Small intestine (tissue), 7 donors: ENCODE measurements around the gene SLC4A2. TPM values are rescaled to one million over a fixed set of nuclear protein-coding genes. Genes with fewer than 3 reads are reported as not detected.

Experiments
- DNase-seq, 2 donors: peaks; one replicate each; pipeline versions ENCODE4 v3.0.0 to v3.0.0-alpha.2; 2013
- FAIRE-seq: peaks from 2 replicates; lab custom pipeline; 2012; peaks lifted over from hg19 to GRCh38; lab: Jason Lieb, UNC
- H3K27ac ChIP-seq, 3 donors: one replicate each; pipeline ENCODE4 v1.5.1; 2013; ENCODE audit warnings: low read length in 2 of 3, mild to moderate bottlenecking in 2 of 3, control low read depth in 1 of 3, inconsistent platforms in 1 of 3, low read depth in 1 of 3, moderate library complexity in 1 of 3
- H3K27me3 ChIP-seq, 3 donors: one replicate each; pipeline ENCODE4 v1.6.1; 2013; ENCODE audit warnings: low read length in 3 of 3, inconsistent platforms in 1 of 3; ENCODE audit not compliant: control insufficient read depth in 3 of 3, insufficient read depth in 3 of 3
- H3K36me3 ChIP-seq, 3 donors: one replicate each; pipeline ENCODE4 v1.6.1; 2013; ENCODE audit warnings: low read length in 3 of 3, inconsistent platforms in 1 of 3, low read depth in 1 of 3, mild to moderate bottlenecking in 1 of 3, moderate library complexity in 1 of 3; ENCODE audit not compliant: control insufficient read depth in 3 of 3, insufficient read depth in 2 of 3
- H3K4me1 ChIP-seq, 3 donors: one replicate each; pipeline ENCODE4 v1.6.1; 2013; ENCODE audit warnings: low read length in 2 of 3, inconsistent platforms in 1 of 3, low read depth in 1 of 3, mild to moderate bottlenecking in 1 of 3, moderate library complexity in 1 of 3; ENCODE audit not compliant: control insufficient read depth in 3 of 3, insufficient read depth in 2 of 3
- H3K4me3 ChIP-seq, 3 donors: one replicate each; pipeline ENCODE4 v1.5.1; 2013; ENCODE audit warnings: low read length in 3 of 3, control low read depth in 1 of 3, inconsistent platforms in 1 of 3, low read depth in 1 of 3, mild to moderate bottlenecking in 1 of 3, moderate library complexity in 1 of 3
- H3K9me3 ChIP-seq, 2 donors: one replicate each; pipeline ENCODE4 v1.6.1; 2013; ENCODE audit warnings: low read depth in 1 of 2, low read length in 1 of 2; ENCODE audit not compliant: control insufficient read depth in 2 of 2, insufficient read depth in 1 of 2
- whole genome bisulfite sequencing, 3 donors: extraction: QIAGEN DNeasy Blood & Tissue Kit; methylation state at CpG; one replicate each; pipeline ENCODE4 v1.1.7; 2013; 5-methylcytosine and 5-hydroxymethylcytosine counted together
- polyA plus RNA-seq, 4 donors: library from polyadenylated mRNA; stranded (reverse) in 3 of 4; unstranded in 1 of 4; fragments of 200-250 nt in 3 of 4; fragments of 120-200 nt in 1 of 4; gene quantifications; one replicate each; pipeline versions ENCODE4 v1.2.1 to v1.2.3, GENCODE V29; 2013
- donor health status: healthy with polysubstance abuse.
- donor health status: control.
- donor health status: control.
- donor health status: Bipolar disorder and iron deficiency.
- donor health status: healthy.

Gene SLC4A2
- polyA plus RNA-seq, 4 donors, result 91.5 to 132 (median 103) TPM

GRCh38 chr7:151116603-151117440 lies 57.4 kb downstream of the SLC4A2 start:
- Histone ChIP-seq H3K9me3 (no peaks in the 10 kb centered on the region), H3K4me3 (no peak overlapping the region), H3K27me3 (peaks cover 0 to 5% (median 0%) of the 10 kb centered on the region in 3 donors), H3K27ac (no peak overlapping the region), H3K4me1 (peaks cover 0 to 16% (median 0%) of the 10 kb centered on the region in 3 donors), H3K36me3 (peaks cover 3 to 75% (median 5%) of the 10 kb centered on the region in 3 donors)
- WGBS, 3 donors, result 93 to 94% (median 94%) methylated on average over 27 of the region's 27 CpGs
- DNase-seq (no peak), FAIRE-seq (no peak)

- Histone ChIP-seq H3K27ac (no peak overlapping the region), H3K4me1 (peaks cover 0 to 16% (median 0%) of the 10 kb centered on the region in 3 donors), H3K9me3 (no peaks in the 10 kb centered on the region), H3K27me3 (peaks cover 0 to 5% (median 0%) of the 10 kb centered on the region in 3 donors), H3K4me3 (no peak overlapping the region), H3K36me3 (peaks cover 3 to 76% (median 5%) of the 10 kb centered on the region in 3 donors)
- FAIRE-seq, result no peak
- DNase-seq, result no peak
- WGBS, 3 donors, result 82 to 87% (median 83%) methylated on average over 12 of the region's 12 CpGs
These were observed 58.2 kb downstream of the SLC4A2 start for GRCh38 chr7:151117565-151117964.

- peaks cover 3 to 78% (median 5%) of the 10 kb centered on the region in 3 donors for H3K36me3 ChIP-seq
- H3K27ac ChIP-seq, result no peak overlapping the region
- no peaks in the 10 kb centered on the region for H3K9me3 ChIP-seq
- DNase-seq (no peak), FAIRE-seq (no peak)
- H3K4me1 ChIP-seq, result peaks cover 0 to 16% (median 0%) of the 10 kb centered on the region in 3 donors
- H3K27me3 ChIP-seq, result peaks cover 0 to 5% (median 0%) of the 10 kb centered on the region in 3 donors
- WGBS, 3 donors, result 93 to 96% (median 96%) methylated on average over 37 to 38 of the region's 38 CpGs
- no peak overlapping the region for H3K4me3 ChIP-seq
These were observed 59.0 kb downstream of the SLC4A2 start for GRCh38 chr7:151118108-151119054.

- no peaks in the 10 kb centered on the region for H3K9me3 ChIP-seq
- H3K27ac ChIP-seq, result no peak overlapping the region
- H3K4me3 ChIP-seq, result no peak overlapping the region
- H3K4me1 ChIP-seq, result peaks cover 0 to 9% (median 0%) of the 10 kb centered on the region in 3 donors
- no peak for FAIRE-seq
- no peaks in the 10 kb centered on the region for H3K27me3 ChIP-seq
- no peak for DNase-seq
- H3K36me3 ChIP-seq, result peaks cover 3 to 77% (median 5%) of the 10 kb centered on the region in 3 donors
- 90 to 97% (median 94%) methylated on average over 13 of the region's 13 CpGs for WGBS, 3 donors
These were observed 59.6 kb downstream of the SLC4A2 start for GRCh38 chr7:151119055-151119415.

GRCh38 chr7:151119902-151120301 lies 60.5 kb downstream of the SLC4A2 start:
- no peak overlapping the region for H3K4me3 ChIP-seq
- no peaks in the 10 kb centered on the region for H3K27me3 ChIP-seq
- DNase-seq, result no peak
- H3K36me3 ChIP-seq, result peaks cover 3 to 82% (median 5%) of the 10 kb centered on the region in 3 donors
- FAIRE-seq, result no peak
- H3K27ac ChIP-seq, result no peak overlapping the region
- H3K9me3 ChIP-seq, result no peaks in the 10 kb centered on the region
- 92 to 95% (median 94%) methylated on average over 25 to 27 of the region's 27 CpGs for WGBS, 3 donors
- H3K4me1 ChIP-seq, result peaks cover 0 to 6% (median 0%) of the 10 kb centered on the region in 3 donors

- FAIRE-seq (no peak), DNase-seq (no peak)
- H3K4me1 ChIP-seq, result peaks cover 0 to 11% (median 0%) of the 10 kb centered on the region in 3 donors
- H3K27me3 ChIP-seq, result no peaks in the 10 kb centered on the region
- H3K9me3 ChIP-seq, result no peaks in the 10 kb centered on the region
- WGBS, 3 donors, result 89 to 92% (median 92%) methylated on average over 22 of the region's 22 CpGs
- H3K36me3 ChIP-seq, result peaks cover 3 to 87% (median 5%) of the 10 kb centered on the region in 3 donors
- no peak overlapping the region for H3K4me3 ChIP-seq
- H3K27ac ChIP-seq, result no peak overlapping the region
These were observed 61.5 kb downstream of the SLC4A2 start for GRCh38 chr7:151120896-151121295.

GRCh38 chr7:151121380-151122170 lies 62.2 kb downstream of the SLC4A2 start:
- DNase-seq, result no peak
- Histone ChIP-seq H3K9me3 (no peaks in the 10 kb centered on the region), H3K27me3 (no peaks in the 10 kb centered on the region), H3K4me1 (peaks cover 0 to 14% (median 0%) of the 10 kb centered on the region in 3 donors), H3K4me3 (no peak overlapping the region), H3K27ac (no peak overlapping the region), H3K36me3 (peaks cover 3 to 85% (median 5%) of the 10 kb centered on the region in 3 donors)
- 83 to 86% (median 85%) methylated on average over 29 to 30 of the region's 30 CpGs for WGBS, 3 donors
- no peak for FAIRE-seq
